Tibial artery (tissue), 4 donors: ENCODE data around the gene ATP5PD.

ENCODE experiments used
- DNase-seq, 2 donors: peaks; one replicate each; pipeline ENCODE4 v3.0.0-alpha.2; 2019
- H3K27ac ChIP-seq, 2 donors: fragments of 200-600 bp; sonication (generic) in 1 of 2; 1 replicate in 1 of 2; 2 replicates in 1 of 2; pipeline ENCODE4 v1.5.1; 2018 to 2019; ENCODE audit warnings: mild to moderate bottlenecking in 1 of 2
- H3K27me3 ChIP-seq, 2 donors: fragments of 200-600 bp; sonication (generic) in 1 of 2; one replicate each; pipeline versions ENCODE4 v1.5.1 to v1.6.0; 2016 to 2019
- H3K36me3 ChIP-seq, 3 donors: fragments of 200-600 bp; sonication (generic) in 2 of 3; one replicate each; pipeline ENCODE4 v1.5.1; 2016 to 2019; ENCODE audit warnings: mild to moderate bottlenecking in 2 of 3
- H3K4me1 ChIP-seq, 4 donors: fragments of 200-600 bp; sonication (generic) in 2 of 4; 1 replicate in 3 of 4; 2 replicates in 1 of 4; pipeline ENCODE4 v1.5.1; 2016 to 2019
- H3K4me3 ChIP-seq, 2 donors: fragments of 200-600 bp; sonication (generic) in 1 of 2; 1 replicate in 1 of 2; 2 replicates in 1 of 2; pipeline ENCODE4 v1.5.1; 2018 to 2019; ENCODE audit warnings: mild to moderate bottlenecking in 2 of 2
- H3K9me3 ChIP-seq, 3 donors: fragments of 200-600 bp; sonication (generic) in 1 of 3; one replicate each; pipeline ENCODE4 v1.5.1; 2016 to 2019
- intact Hi-C: fragments of 100-400 bp; cut with DNase I; formaldehyde crosslinking; loops from one replicate; pipeline ENCODE4 v1.15.0; 2023; ENCODE audit warnings: low total_unique reads
- TF ChIP-seq, protein P1 (sequence below), 2 experiments: fragments of 200-600 bp in 1 of 2; fragments of 450-650 bp in 1 of 2; IDR thresholded peaks; one replicate each; pipeline ENCODE4 v1.5.1; 2017 to 2019; ENCODE audit warnings: antibody characterized with exemption in 2 of 2, mild to moderate bottlenecking in 1 of 2, moderate library complexity in 1 of 2

The ATP5PD gene

GRCh38 chr17:75003070-75003956 is 43.5 kb downstream of the ATP5PD start:
- H3K27ac ChIP-seq = no peak overlapping the region
- H3K4me3 ChIP-seq = no peak overlapping the region
- TF ChIP-seq, protein P1, sequence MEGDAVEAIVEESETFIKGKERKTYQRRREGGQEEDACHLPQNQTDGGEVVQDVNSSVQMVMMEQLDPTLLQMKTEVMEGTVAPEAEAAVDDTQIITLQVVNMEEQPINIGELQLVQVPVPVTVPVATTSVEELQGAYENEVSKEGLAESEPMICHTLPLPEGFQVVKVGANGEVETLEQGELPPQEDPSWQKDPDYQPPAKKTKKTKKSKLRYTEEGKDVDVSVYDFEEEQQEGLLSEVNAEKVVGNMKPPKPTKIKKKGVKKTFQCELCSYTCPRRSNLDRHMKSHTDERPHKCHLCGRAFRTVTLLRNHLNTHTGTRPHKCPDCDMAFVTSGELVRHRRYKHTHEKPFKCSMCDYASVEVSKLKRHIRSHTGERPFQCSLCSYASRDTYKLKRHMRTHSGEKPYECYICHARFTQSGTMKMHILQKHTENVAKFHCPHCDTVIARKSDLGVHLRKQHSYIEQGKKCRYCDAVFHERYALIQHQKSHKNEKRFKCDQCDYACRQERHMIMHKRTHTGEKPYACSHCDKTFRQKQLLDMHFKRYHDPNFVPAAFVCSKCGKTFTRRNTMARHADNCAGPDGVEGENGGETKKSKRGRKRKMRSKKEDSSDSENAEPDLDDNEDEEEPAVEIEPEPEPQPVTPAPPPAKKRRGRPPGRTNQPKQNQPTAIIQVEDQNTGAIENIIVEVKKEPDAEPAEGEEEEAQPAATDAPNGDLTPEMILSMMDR (IDR thresholded peaks at IDR 0.05) = no peak
- H3K27me3 ChIP-seq = no peaks in the 10 kb centered on the region
- peaks cover 26 to 60% (median 42%) of the 10 kb centered on the region in 3 donors for H3K36me3 ChIP-seq
- no peaks in the 10 kb centered on the region for H3K4me1 ChIP-seq
- DNase-seq = no peak
- H3K9me3 ChIP-seq = no peaks in the 10 kb centered on the region
- intact Hi-C loops = no loop called here

DNA sequence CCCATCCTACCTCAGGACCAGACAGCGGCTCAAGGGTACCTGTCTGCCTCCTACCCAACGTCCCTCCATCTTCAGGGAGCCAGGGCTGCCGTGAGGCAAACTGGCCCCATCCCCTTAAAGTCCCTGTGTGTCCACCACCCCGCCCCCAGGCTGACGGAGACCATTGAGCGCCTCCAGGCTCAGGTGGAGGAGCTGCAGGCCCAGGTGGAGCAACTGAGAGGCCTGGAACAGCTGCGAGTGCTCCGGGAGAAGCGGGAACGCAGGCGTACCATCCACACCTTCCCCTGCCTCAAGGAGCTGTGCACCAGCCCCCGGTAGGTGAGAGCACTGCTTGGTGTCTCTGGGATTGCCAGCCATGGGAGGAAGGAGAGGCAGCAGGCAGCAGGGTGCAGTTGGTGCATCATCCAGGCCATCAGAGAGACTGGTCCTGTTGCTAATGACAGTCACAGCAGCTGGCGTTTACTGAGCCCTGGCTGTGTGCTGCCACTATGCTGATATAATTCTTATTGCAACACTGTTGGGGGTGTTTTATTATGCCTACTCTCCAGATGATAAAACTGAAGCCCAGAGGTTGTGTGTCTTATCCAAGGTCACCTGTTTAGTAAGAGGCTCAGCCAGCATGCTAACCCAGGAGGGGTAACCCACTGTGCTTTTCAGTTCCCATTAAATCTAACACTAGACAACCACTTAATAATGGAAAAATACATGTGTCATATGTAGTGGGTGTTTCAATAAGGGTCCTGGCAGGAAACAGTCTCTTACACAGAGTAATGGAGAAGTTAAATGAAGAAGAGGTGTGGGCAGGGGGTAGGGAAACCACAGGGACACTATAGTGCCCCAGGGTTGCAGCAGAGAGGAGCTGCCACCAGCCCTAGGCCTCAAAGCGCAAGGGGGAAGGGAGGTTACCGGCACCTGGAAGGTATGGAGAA is 44.6 kb downstream of the ATP5PD start:
- TF ChIP-seq, protein P1 (IDR thresholded peaks at IDR 0.05) = no peak
- H3K36me3 ChIP-seq = peaks cover 26 to 60% (median 42%) of the 10 kb centered on the region in 3 donors
- intact Hi-C loops = no loop called here
- H3K27me3 ChIP-seq = no peaks in the 10 kb centered on the region
- H3K27ac ChIP-seq = no peak overlapping the region
- DNase-seq = no peak
- H3K4me1 ChIP-seq = no peaks in the 10 kb centered on the region
- no peaks in the 10 kb centered on the region for H3K9me3 ChIP-seq
- H3K4me3 ChIP-seq = no peak overlapping the region

DNA sequence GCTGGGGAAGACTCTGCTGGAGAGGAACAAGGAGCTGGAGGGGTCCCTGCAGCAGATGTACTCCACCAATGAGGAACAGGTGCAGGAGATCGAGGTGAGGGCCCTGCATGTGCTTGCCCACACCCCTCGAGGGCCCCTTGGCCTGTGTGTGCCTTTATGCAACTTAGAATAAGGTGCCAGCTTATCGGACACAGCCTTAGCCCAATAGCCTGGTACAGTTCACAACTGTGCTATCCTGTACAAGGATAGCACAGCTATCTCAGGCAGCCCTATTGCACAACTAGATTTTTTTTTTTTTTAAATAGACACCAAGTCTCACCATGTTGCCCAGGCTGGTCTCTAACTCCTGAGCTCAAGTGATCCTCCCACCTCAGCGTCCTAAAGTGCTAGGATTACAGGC is 47.2 kb downstream of the ATP5PD start:
- TF ChIP-seq, protein P1 (IDR thresholded peaks at IDR 0.05) = no peak
- no peak for DNase-seq
- intact Hi-C loops = no loop called here
- peaks cover 26 to 51% (median 42%) of the 10 kb centered on the region in 3 donors for H3K36me3 ChIP-seq
- no peak overlapping the region for H3K4me3 ChIP-seq
- no peaks in the 10 kb centered on the region for H3K27me3 ChIP-seq
- no peaks in the 10 kb centered on the region for H3K9me3 ChIP-seq
- no peak overlapping the region for H3K27ac ChIP-seq
- H3K4me1 ChIP-seq = no peaks in the 10 kb centered on the region

- TF ChIP-seq, protein P1 (IDR thresholded peaks at IDR 0.05) = no peak
- H3K27ac ChIP-seq = no peak overlapping the region
- no peaks in the 10 kb centered on the region for H3K27me3 ChIP-seq
- H3K4me3 ChIP-seq = no peak overlapping the region
- no peak for DNase-seq
- intact Hi-C loops = no loop called here
- H3K9me3 ChIP-seq = no peaks in the 10 kb centered on the region
- no peaks in the 10 kb centered on the region for H3K4me1 ChIP-seq
- peaks cover 26 to 43% (median 38%) of the 10 kb centered on the region in 3 donors for H3K36me3 ChIP-seq
These were observed 48.0 kb downstream of the ATP5PD start for GRCh38 chr17:74998783-74999182.

DNA sequence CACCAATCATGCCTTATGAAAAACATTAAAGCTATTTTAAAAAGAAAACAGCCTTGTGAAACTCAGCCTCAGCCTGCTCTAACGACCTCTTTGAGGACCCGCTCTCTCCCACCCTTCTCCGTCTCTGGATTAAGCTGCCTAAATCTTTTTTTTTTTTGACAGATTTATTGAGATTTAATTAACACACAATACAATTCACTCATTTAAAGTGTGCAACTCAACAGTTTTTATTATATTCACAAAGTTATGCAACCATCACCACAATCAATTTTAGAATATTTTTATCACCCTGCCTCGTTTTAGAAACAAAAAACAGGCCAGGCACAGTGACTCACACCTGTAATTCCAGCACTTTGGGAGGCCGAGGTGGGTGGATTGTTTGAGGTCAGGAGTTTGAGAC is 50.9 kb downstream of the ATP5PD start:
- intact Hi-C loops = no loop called here
- no peak for DNase-seq
- TF ChIP-seq, protein P1 (IDR thresholded peaks at IDR 0.05) = no peak
- H3K9me3 ChIP-seq = no peaks in the 10 kb centered on the region
- H3K4me1 ChIP-seq = peaks cover 0 to 3% (median 0%) of the 10 kb centered on the region in 4 donors
- no peaks in the 10 kb centered on the region for H3K27me3 ChIP-seq
- peaks cover 0 to 14% (median 9%) of the 10 kb centered on the region in 3 donors for H3K36me3 ChIP-seq
- no peak overlapping the region for H3K27ac ChIP-seq
- H3K4me3 ChIP-seq = no peak overlapping the region
